T-helper 9 cell (primary cell): ENCODE data around the gene ADM.

Source experiments
- DNase-seq: peaks from one replicate; pipeline ENCODE4 v3.0.0-alpha.2; 2020

The ADM gene

DNA sequence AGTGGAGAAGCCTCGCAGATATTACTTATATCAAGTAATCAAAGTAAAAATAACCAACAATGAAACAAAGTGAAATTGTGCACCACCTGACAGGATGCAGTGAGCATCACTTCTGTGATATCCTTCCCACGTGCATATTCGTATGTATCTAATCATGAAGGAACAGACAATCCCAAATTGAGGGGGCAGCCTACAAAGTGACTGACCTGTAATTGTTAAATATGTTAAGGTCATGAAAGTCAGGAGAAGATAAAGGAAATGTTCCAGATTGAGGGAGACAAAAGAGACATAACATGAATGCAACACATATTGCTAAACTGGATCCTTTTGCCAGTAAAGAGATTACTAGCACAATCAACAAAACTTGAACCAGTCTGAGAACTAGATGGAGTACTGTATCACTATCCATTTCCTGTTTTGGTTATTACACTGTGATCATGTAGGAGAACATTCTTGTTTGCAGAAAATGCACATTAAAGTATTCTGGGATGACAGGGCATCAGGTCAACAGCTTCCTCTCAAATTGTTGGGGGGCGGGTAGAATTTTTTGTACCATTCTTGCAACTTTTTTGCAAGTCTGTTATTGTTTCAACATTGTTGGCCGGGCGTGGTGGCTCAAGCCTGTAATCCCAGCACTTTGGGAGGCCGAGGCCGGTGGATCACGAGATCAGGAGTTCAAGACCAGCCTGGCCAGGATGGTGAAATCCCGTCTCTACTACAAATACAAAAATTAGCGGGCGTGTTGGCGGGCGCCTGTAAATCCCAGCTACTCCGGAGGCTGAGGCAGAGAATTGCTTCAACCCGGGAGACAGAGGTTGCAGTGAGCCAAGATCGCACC, 12.9 kb upstream of the ADM start:
- DNase-seq, result no peak

GRCh38 chr11:10293423-10294289, 11.2 kb upstream of the ADM start, which contains the start of gene SBF2:
Gene SBF2 (minus strand): TSS chr11:10294219. CDS start chr11:10294069, 150 bp downstream.
- DNase-seq, result peak; percentile 74

DNA sequence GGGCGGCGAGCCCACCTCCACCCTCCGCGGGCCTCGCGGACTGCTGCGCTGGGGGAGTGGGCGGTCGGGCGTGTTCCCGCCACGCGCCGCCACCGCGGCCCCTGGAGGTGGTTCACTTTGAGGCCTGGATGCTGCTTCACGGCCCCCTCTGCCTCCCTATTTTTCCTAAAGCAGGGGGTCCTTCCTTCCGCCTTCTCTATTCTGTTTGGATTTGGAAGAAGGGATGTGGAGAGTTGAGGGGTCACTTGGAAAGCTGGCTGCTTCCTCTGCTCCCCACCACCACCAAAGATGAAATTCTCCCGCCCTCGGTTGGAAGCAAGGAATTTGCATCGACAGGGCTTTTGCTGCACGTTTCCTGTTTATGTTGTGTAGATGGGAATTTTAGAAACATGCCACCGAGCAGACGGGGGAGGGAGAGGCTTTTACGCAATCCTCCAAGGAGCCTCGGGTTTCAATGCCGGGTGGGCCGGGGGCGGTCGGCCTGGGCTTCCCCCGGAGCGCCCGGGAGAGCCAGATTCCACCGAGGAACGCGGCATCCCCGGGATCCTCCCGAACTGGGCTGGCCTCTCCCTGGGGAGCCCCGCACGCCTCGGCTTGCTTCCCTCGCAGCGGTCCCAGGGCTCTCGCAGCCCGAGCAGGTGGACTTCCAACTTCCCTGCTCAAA, 10.5 kb upstream of the ADM start:
- DNase-seq, result no peak

DNA sequence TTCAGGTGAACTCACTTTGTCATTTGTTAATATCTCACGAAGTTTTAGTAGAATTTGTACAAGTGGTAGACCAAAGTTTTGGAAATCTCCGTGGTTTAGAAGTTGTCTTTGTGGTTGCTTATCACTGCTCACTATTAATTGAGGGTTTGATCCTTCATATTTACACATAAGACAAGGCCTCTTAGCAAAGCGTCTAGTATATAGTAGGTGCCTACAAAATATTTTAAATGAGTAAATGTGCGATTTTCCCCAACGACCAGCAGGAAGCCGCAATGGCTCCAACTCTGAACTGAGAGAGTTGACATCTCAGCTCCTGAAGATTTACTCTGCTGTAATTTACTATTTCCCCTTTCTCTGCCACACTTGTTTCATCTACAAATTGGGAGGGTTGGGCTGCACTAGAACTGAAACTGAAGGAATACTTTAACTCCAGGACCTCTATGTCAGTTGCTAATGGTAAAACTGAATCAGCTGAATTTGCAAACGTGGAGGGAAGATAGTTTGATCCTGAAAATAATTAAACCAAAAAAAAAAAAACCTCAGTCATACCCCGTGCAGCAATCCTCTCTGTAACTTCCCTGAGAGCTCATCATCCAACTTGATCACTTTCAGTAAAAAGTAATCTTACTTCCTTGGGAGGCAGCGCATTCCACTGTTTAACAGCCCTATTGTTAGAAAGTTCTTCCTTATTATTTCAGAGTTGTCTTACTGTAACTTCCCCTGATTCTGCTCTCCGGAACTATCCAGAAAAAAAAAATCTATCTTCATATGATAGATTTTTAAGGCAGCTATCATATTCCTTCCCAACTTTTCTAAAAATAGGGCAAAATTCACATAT, 9.6 kb upstream of the ADM start:
- no peak for DNase-seq

DNA sequence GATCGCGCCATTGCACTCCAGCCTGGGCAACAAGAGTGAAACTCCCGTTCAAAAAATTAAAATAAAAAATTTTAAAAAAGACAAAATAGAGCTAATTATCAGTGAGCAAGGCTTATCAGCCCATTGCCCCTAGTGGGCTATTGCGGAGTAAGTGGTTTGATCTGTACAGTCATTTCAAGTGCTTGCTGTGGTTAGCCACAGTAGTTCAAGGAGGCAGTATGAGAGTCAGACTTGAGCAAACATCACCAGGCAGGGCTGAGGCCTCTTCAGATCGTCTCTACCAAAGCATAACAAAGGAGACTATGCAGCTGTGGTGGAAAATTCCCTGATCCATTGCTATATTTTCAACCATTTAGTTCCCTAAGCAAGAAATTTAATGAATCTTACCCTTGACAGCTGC, 6.5 kb upstream of the ADM start:
- DNase-seq, result peak; percentile 25

- no peak for DNase-seq
Measured at GRCh38 chr11:10301656-10302358, 3.1 kb upstream of the ADM start.

DNA sequence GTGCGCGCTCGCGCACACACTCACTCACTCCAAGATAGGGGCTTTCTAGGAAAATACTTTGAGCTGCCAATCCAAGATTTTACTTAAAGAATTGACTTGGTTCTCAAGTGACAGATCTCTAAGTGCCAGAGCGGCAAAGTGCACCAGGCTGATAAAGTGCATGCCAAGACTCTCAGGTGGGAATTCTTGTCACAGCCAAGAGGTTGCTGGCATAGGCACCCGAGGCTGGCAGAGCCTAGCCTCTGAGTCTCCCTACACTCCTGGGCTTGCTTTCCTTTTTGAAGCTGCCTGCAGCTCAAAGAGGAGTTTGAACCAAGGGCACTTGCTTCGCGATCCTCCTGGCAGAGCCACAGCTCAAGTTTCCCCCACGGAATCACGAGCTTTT, 2.5 kb upstream of the ADM start:
- DNase-seq, result no peak

GRCh38 chr11:10302744-10303557, 1.9 kb upstream of the ADM start:
- peak; percentile 66 for DNase-seq

GRCh38 chr11:10303558-10304363, 1.1 kb upstream of the ADM start:
- DNase-seq, result no peak

DNA sequence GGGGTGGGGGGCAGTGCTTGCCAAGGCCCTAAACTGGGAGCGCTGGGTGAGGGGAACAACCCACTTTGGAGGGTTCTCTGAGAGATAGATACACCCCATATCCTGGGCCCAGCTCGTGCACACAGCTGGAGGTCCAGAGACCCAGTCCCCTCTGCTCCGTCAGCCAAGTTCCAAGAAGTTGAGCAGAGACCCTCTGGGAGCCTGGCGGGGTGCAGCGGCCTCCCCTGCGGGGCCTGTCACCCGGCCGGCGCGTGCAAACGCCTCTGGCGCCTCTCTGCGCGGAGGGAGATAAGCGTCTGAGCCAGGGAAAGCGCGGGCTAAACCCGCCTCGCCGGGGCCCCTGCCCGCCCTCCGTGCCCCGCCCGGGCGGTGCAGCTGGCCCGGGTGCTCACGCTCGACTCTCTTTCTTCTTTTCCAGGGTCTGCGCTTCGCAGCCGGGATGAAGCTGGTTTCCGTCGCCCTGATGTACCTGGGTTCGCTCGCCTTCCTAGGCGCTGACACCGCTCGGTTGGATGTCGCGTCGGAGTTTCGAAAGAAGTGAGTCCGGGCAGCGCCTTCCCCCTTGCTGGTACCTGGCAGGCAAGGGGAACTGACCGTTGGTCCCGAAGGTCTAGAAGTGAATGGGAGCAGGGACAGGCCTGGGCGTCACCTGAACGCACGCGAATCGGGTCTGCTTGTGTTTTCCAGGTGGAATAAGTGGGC, 540 bp downstream of the ADM start:
- DNase-seq, result no peak

- no peak for DNase-seq
Measured at GRCh38 chr11:10305964-10306918, 1.4 kb downstream of the ADM start.

DNA sequence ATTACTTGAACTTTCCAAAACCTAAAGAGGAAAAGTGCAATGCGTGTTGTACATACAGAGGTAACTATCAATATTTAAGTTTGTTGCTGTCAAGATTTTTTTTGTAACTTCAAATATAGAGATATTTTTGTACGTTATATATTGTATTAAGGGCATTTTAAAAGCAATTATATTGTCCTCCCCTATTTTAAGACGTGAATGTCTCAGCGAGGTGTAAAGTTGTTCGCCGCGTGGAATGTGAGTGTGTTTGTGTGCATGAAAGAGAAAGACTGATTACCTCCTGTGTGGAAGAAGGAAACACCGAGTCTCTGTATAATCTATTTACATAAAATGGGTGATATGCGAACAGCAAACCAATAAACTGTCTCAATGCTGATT, 2.1 kb downstream of the ADM start:
- no peak for DNase-seq

DNA sequence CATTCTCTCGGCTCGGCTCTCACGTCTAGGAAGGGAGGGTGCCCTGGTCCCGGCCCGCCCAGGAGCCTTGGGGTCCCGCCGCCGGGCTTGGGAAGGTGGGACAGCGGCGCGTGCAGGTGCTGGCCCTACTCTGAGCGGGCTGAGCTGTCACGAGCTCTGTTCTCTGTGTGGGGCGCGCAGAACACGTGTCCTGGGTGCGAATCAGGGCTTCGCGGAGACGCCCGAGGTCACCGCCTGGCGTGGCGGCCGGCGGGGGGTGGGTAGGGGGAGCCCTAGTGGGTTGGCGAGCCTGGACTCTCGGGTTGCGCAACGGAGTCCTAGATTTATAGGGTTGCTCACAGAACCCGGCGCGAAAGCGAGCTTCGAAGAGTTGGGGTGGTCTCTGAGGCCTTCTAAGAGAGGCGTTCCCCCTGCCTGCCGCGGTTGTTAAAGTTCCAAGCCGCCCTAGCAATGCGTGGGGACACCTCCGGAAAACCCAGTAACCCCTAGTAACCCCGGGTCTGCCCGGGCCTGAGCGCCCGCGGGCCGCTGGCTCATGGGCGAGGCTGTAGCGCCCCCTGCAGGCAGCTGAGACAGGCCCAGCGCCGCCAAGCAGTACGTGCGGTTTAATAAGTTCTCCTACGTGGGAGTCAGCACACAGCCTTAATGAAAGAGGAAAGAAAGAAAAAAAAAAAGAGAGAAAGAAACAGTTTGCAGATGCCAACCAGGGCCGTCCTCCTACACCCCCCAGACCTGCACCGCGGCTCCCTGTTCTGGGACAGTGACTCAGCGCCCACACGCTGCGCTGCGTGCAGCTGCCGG, 2.7 kb downstream of the ADM start:
- DNase-seq, result peak; percentile 84

GRCh38 chr11:10308201-10308954, 3.5 kb downstream of the ADM start:
- DNase-seq, result no peak

DNA sequence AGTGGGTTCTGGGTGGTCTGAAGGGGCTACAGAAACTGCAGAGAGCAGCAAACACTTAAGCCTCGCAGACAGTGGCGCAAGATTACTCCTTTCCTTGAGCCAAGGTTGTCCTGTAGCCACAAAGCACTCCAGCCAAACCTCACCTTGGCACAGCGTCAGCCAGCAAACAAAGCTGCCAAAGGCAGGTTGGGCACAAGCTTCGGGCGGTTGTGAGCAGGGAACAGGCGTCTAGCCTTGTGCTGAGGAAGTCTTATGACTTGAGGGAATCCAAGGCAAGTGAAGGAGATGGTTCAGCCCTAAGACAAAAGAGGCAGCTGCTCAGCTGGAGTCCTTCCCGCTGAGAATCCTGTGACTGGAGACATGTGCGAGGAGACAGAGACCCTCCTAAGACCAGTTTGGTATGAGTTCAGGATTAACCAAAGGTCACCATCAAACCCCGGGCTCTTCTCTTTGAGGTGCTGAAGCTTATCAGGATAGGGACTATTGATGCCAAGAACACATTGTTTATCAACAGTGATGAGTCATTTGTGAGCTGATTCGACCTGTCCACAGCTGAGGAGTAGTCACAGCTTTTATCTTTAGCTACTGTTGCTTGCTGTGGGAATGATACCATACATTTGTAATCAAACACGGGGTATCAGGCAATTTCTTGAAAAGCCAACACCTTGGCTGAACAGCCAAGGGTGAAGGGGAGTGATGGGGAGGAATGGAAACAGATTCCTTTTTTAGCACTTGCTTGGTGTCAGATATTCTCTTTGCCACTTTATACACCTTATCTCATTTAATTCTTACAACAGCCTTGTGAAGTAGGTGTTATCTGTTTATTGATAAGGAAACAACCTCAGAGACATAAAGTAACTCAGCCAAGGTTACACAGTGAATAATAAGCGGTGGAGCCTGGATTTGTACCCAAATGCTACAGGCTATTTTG, 4.6 kb downstream of the ADM start:
- DNase-seq, result no peak
